Osteocyte (in vitro differentiated cells): ENCODE data around the gene PARD3B. TPM values are rescaled to one million over a fixed set of nuclear protein-coding genes. Genes with fewer than 3 reads are reported as not detected.

Experiments used
- DNase-seq: peaks from one replicate; pipeline ENCODE4 v3.0.0; 2021; ENCODE audit warnings: mixed read lengths; ENCODE audit not compliant: unreplicated experiment; ENCODE audit errors: extremely low spot score
- H3K27ac Mint-ChIP-seq: one replicate; pipeline ENCODE4 v1.8.0; 2021; ENCODE audit warnings: mild to moderate bottlenecking, mixed read lengths; ENCODE audit not compliant: unreplicated experiment
- H3K27me3 Mint-ChIP-seq: one replicate; pipeline ENCODE4 v1.8.0; 2021; ENCODE audit warnings: mixed read lengths; ENCODE audit not compliant: unreplicated experiment
- H3K36me3 Mint-ChIP-seq: one replicate; pipeline ENCODE4 v1.8.0; 2021; ENCODE audit warnings: mixed read lengths; ENCODE audit not compliant: unreplicated experiment
- H3K4me1 Mint-ChIP-seq: one replicate; pipeline ENCODE4 v1.8.0; 2021; ENCODE audit warnings: mixed read lengths; ENCODE audit not compliant: unreplicated experiment
- H3K4me3 Mint-ChIP-seq: one replicate; pipeline ENCODE4 v1.8.0; 2021; ENCODE audit warnings: mild to moderate bottlenecking, moderate library complexity, mixed read lengths; ENCODE audit not compliant: unreplicated experiment
- H3K9me3 Mint-ChIP-seq: one replicate; pipeline ENCODE4 v1.8.0; 2021; ENCODE audit warnings: mixed read lengths; ENCODE audit not compliant: unreplicated experiment
- CTCF ChIP-seq: fragments of 200-600 bp; sonication (generic); IDR thresholded peaks from 2 replicates; pipeline ENCODE4 v1.5.0; 2021; ENCODE audit warnings: antibody characterized with exemption, mild to moderate bottlenecking, moderate library complexity
- total RNA-seq: library from RNA; stranded (reverse); gene quantifications from 2 replicates; pipeline ENCODE4 v1.2.1, GENCODE V29; 2021

PARD3B gene
- total RNA-seq, 1 donor from 2014 or later, result 26.7 TPM

DNA sequence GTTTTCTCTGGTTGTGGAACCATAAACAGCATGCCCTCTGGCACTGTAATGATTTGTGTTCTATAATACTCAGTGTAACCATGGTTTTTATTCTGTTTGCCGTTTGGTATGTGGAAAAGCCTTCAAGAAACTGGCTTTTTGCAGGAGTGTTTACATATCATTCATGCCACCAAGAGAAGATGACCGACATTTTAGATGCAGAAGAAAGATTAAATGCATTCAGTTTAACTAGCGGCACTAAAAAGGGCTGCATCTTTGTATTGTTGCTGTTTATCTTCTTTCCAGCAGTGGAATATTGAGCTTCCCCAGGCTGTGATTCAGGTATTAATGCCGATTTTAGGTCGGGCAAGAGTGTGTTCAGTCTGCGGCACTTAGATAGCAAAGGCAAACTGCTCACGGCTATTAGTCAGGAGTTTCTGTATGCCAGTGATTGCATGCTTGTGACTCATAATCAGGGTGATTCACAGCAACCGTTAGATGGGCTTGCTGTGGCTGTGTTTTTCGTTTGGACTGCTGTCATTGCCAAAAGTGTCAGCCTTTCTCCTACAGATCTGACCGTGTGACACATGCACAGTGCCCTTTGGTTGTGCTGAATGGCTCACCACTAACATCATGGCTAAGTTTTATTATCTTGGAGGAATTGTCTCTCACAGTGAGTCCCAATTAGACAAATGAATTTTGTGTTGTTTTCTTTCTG, 479.7 kb downstream of the PARD3B start:
- peak overlapping the region; percentile 86 for H3K27ac Mint-ChIP-seq
- no peaks in the 10 kb centered on the region for H3K27me3 Mint-ChIP-seq
- H3K4me1 Mint-ChIP-seq, result peaks cover 22% of the 10 kb centered on the region
- H3K36me3 Mint-ChIP-seq, result no peaks in the 10 kb centered on the region
- no peaks in the 10 kb centered on the region for H3K9me3 Mint-ChIP-seq
- no peak for DNase-seq
- peak overlapping the region; percentile 59 for H3K4me3 Mint-ChIP-seq
- no peak for TF ChIP-seq CTCF

DNA sequence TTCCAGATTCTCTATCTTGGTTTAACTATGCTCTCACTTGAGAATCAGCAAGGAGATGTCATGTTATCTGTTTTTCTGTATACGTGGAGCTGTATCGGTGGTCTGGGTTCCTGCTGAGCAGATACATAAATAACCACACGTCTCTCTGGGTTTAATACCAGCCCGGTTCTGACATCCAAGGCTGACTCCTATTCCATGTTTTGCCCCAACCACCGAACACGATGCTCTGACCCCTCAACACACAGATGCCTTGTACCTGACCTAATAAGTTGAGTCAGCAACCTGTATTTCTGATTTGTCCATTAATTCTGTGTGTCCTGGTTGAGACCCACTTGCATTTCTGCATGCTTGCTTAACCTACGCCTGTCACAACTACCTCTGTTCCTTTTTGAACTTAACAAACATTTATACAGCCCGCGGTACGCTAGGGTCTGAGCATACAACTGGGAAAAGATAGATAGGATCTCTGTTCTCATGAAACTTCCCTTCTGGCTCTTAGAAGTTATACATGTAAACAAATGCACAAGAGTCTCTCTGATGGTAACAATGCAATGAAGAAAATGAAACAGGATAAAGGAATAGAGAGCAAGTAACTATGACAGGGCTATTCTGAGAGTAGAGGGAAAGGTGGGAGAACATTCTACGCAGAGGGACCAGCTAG, 480.4 kb downstream of the PARD3B start:
- Mint-ChIP-seq H3K4me3 (peak overlapping the region; percentile 59), H3K36me3 (no peaks in the 10 kb centered on the region), H3K27ac (peak overlapping the region; percentile 86), H3K4me1 (peaks cover 28% of the 10 kb centered on the region), H3K9me3 (no peaks in the 10 kb centered on the region), H3K27me3 (no peaks in the 10 kb centered on the region)
- DNase-seq, result no peak
- no peak for TF ChIP-seq CTCF

DNA sequence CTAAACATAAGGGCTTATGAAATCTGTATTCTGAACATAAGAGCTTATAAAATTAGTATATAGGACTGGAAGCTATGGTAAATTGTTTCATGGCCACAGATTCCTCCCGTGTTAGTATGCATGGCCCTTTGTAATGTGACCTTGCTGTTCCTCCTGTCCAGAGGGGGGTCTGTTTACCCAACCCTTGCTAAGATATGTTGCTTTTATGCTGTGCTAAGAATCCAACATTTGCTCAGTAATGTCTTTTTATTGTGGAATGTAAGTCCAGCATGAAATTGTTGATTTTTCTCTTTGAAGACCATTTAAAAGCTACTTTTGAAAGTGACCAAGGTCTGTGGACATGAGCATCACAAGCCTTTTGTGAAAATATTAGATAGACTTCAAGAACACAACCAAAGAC, 485.4 kb downstream of the PARD3B start:
- DNase-seq, result no peak
- Mint-ChIP-seq H3K27me3 (no peaks in the 10 kb centered on the region), H3K36me3 (no peaks in the 10 kb centered on the region), H3K27ac (no peak overlapping the region), H3K4me3 (no peak overlapping the region), H3K9me3 (no peaks in the 10 kb centered on the region), H3K4me1 (peaks cover 20% of the 10 kb centered on the region)
- TF ChIP-seq CTCF, result no peak

GRCh38 chr2:205032093-205032551, 486.8 kb downstream of the PARD3B start:
- H3K27ac Mint-ChIP-seq, result no peak overlapping the region
- no peak for DNase-seq
- peaks cover 15% of the 10 kb centered on the region for H3K4me1 Mint-ChIP-seq
- H3K36me3 Mint-ChIP-seq, result no peaks in the 10 kb centered on the region
- H3K4me3 Mint-ChIP-seq, result no peak overlapping the region
- H3K27me3 Mint-ChIP-seq, result no peaks in the 10 kb centered on the region
- TF ChIP-seq CTCF, result no peak
- H3K9me3 Mint-ChIP-seq, result no peaks in the 10 kb centered on the region

DNA sequence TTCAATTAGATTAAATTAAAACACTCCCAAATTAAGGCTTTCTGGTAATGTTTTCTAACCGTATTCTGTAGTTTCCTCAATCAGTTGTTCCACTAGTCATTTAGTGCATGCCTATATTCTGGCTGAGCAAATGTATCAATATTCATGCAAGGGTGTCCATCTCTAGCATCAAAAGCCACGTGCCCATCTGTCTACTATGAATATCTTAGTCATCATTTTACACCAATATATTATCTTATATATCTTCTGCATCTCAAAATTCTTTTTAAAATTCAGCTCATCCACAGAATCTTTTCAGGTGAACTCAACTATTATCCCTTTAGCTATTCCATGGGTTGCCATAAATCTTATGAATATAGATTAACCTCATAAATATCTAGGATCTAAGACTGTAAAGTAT, 488.2 kb downstream of the PARD3B start:
- Mint-ChIP-seq H3K36me3 (no peaks in the 10 kb centered on the region), H3K27me3 (no peaks in the 10 kb centered on the region)

More for the DNA sequence above, 488.2 kb downstream of the PARD3B start:
- Mint-ChIP-seq H3K4me3 (no peak overlapping the region), H3K27ac (no peak overlapping the region), H3K9me3 (no peaks in the 10 kb centered on the region), H3K4me1 (peaks cover 15% of the 10 kb centered on the region)
- TF ChIP-seq CTCF, result no peak
- DNase-seq, result no peak
